Astrocyte (in vitro differentiated cells and primary cell): ENCODE data around the gene APLNR. TPM values are rescaled to one million over a fixed set of nuclear protein-coding genes. Genes with fewer than 3 reads are reported as not detected.

Experiments
- DNase-seq: peaks from one replicate; pipeline ENCODE4 v3.0.0-alpha.2; 2010; ENCODE audit warnings: low read depth
- FAIRE-seq: peaks from 2 replicates; lab custom pipeline; 2011; peaks lifted over from hg19 to GRCh38; lab: Jason Lieb, UNC
- H2AFZ ChIP-seq: 2 replicates; pipeline ENCODE4 v1.6.0; 2012; ENCODE audit warnings: low read depth, low read length, inconsistent platforms
- H3K27ac ChIP-seq: 2 replicates; pipeline ENCODE4 v1.5.1; 2011; ENCODE audit warnings: low read depth, low read length, inconsistent platforms
- H3K27me3 ChIP-seq: 2 replicates; pipeline ENCODE4 v1.6.0; 2011; ENCODE audit warnings: low read length, inconsistent platforms; ENCODE audit not compliant: insufficient read depth
- H3K36me3 ChIP-seq: 2 replicates; pipeline ENCODE4 v1.5.1; 2011; ENCODE audit warnings: low read length, inconsistent platforms; ENCODE audit not compliant: insufficient read depth
- H3K4me1 ChIP-seq: 2 replicates; pipeline ENCODE4 v1.5.1; 2011; ENCODE audit warnings: low read length, inconsistent platforms; ENCODE audit not compliant: insufficient read depth
- H3K4me2 ChIP-seq: 2 replicates; pipeline ENCODE4 v1.6.0; 2012; ENCODE audit warnings: low read length, inconsistent platforms
- H3K4me3 ChIP-seq: 2 replicates; pipeline ENCODE4 v1.5.1; 2011; ENCODE audit warnings: low read depth, mild to moderate bottlenecking, low read length, inconsistent platforms; ENCODE audit not compliant: insufficient read depth
- H3K79me2 ChIP-seq: 2 replicates; pipeline ENCODE4 v1.6.0; 2012; ENCODE audit warnings: mild to moderate bottlenecking, low read length, inconsistent platforms; ENCODE audit not compliant: insufficient read depth
- H3K9ac ChIP-seq: 2 replicates; pipeline ENCODE4 v1.6.0; 2012; ENCODE audit warnings: mild to moderate bottlenecking, low read length, inconsistent platforms
- H3K9me3 ChIP-seq: 2 replicates; pipeline ENCODE4 v1.5.1; 2012; ENCODE audit warnings: low read depth, mild to moderate bottlenecking, low read length, inconsistent platforms; ENCODE audit not compliant: insufficient read depth
- H4K20me1 ChIP-seq: 2 replicates; pipeline ENCODE4 v1.6.0; 2012; ENCODE audit warnings: low read length, inconsistent platforms; ENCODE audit not compliant: insufficient read depth
- H3K27ac Mint-ChIP-seq: one replicate; pipeline ENCODE4 v1.8.0; 2021; ENCODE audit warnings: mild to moderate bottlenecking, mixed read lengths; ENCODE audit not compliant: unreplicated experiment
- H3K27me3 Mint-ChIP-seq: one replicate; pipeline ENCODE4 v1.8.0; 2021; ENCODE audit warnings: low read depth, mixed read lengths; ENCODE audit not compliant: unreplicated experiment
- H3K36me3 Mint-ChIP-seq: one replicate; pipeline ENCODE4 v1.8.0; 2021; ENCODE audit warnings: low read depth, mixed read lengths; ENCODE audit not compliant: unreplicated experiment
- H3K4me1 Mint-ChIP-seq: one replicate; pipeline ENCODE4 v1.8.0; 2021; ENCODE audit warnings: low read depth, mixed read lengths; ENCODE audit not compliant: unreplicated experiment
- H3K4me3 Mint-ChIP-seq: one replicate; pipeline ENCODE4 v1.8.0; 2021; ENCODE audit warnings: mild to moderate bottlenecking, moderate library complexity, mixed read lengths; ENCODE audit not compliant: unreplicated experiment
- H3K9me3 Mint-ChIP-seq: one replicate; pipeline ENCODE4 v1.8.0; 2021; ENCODE audit warnings: mild to moderate bottlenecking, mixed read lengths; ENCODE audit not compliant: unreplicated experiment
- CTCF ChIP-seq: IDR thresholded peaks from 2 replicates; pipeline ENCODE4 v1.5.1; 2011; ENCODE audit warnings: low read depth, mild to moderate bottlenecking, inconsistent platforms, low read length, moderate library complexity; ENCODE audit not compliant: insufficient read depth
- EZH2 ChIP-seq: IDR thresholded peaks from 2 replicates; pipeline ENCODE4 v1.6.1; 2012; ENCODE audit warnings: mild to moderate bottlenecking, low read length, inconsistent platforms; ENCODE audit not compliant: insufficient read depth
- total RNA-seq: library from RNA; stranded (reverse); gene quantifications from 2 replicates; pipeline ENCODE4 v1.2.1, GENCODE V29; 2021

The APLNR gene
- total RNA-seq, 1 donor from 2014 or later, result not detected

- peaks cover 2% of the 10 kb centered on the region for H3K27me3 ChIP-seq
- no peaks in the 10 kb centered on the region for H3K9me3 ChIP-seq
- no peak overlapping the region for H3K4me3 ChIP-seq
- H3K4me3 Mint-ChIP-seq, result no peak overlapping the region
- peaks cover 29% of the 10 kb centered on the region for H3K27me3 Mint-ChIP-seq
- H2AFZ ChIP-seq, result no peak overlapping the region
- H3K9ac ChIP-seq, result no peak overlapping the region
- H3K9me3 Mint-ChIP-seq, result peaks cover 4% of the 10 kb centered on the region
- no peak overlapping the region for H3K27ac ChIP-seq
- no peaks in the 10 kb centered on the region for H3K4me1 Mint-ChIP-seq
- TF ChIP-seq EZH2, result no peak
- no peak for TF ChIP-seq CTCF
- no peak overlapping the region for H3K4me2 ChIP-seq
- DNase-seq (no peak), FAIRE-seq (no peak)
- H4K20me1 ChIP-seq, result no peaks in the 10 kb centered on the region
- no peaks in the 10 kb centered on the region for H3K79me2 ChIP-seq
- no peaks in the 10 kb centered on the region for H3K36me3 Mint-ChIP-seq
- H3K4me1 ChIP-seq, result no peaks in the 10 kb centered on the region
- H3K27ac Mint-ChIP-seq, result no peak overlapping the region
- H3K36me3 ChIP-seq, result no peaks in the 10 kb centered on the region
These were observed 45.5 kb downstream of the APLNR start for GRCh38 chr11:57191311-57192219.

GRCh38 chr11:57190548-57190947 lies 46.5 kb downstream of the APLNR start:
- DNase-seq, result no peak
- H3K9me3 ChIP-seq, result no peaks in the 10 kb centered on the region
- H3K4me2 ChIP-seq, result no peak overlapping the region
- H3K9ac ChIP-seq, result no peak overlapping the region
- no peaks in the 10 kb centered on the region for H3K79me2 ChIP-seq
- peaks cover 2% of the 10 kb centered on the region for H3K27me3 ChIP-seq
- TF ChIP-seq CTCF (no peak), EZH2 (no peak)
- H3K27ac Mint-ChIP-seq, result no peak overlapping the region
- H3K4me3 Mint-ChIP-seq, result no peak overlapping the region
- no peaks in the 10 kb centered on the region for H3K4me1 ChIP-seq
- no peak overlapping the region for H3K27ac ChIP-seq
- no peak overlapping the region for H2AFZ ChIP-seq
- FAIRE-seq, result no peak
- H3K36me3 ChIP-seq, result no peaks in the 10 kb centered on the region
- no peaks in the 10 kb centered on the region for H4K20me1 ChIP-seq
- peaks cover 4% of the 10 kb centered on the region for H3K9me3 Mint-ChIP-seq
- no peaks in the 10 kb centered on the region for H3K36me3 Mint-ChIP-seq
- H3K27me3 Mint-ChIP-seq, result peaks cover 33% of the 10 kb centered on the region
- no peaks in the 10 kb centered on the region for H3K4me1 Mint-ChIP-seq
- no peak overlapping the region for H3K4me3 ChIP-seq

Other genes starting within 250 kb of the APLNR start
- not detected in 2 replicates for gene OR5AK2, start 248.3 kb downstream of the APLNR start, total RNA-seq
- gene LRRC55, start 55.3 kb downstream of the APLNR start, total RNA-seq, result not detected in 2 replicates
- gene TNKS1BP1, start 87.7 kb upstream of the APLNR start, total RNA-seq, result 149 and 161 TPM in 2 replicates
- gene SSRP1, start 98.6 kb upstream of the APLNR start, total RNA-seq, result 76.9 and 79.5 TPM in 2 replicates
- gene P2RX3, start 101.1 kb upstream of the APLNR start, total RNA-seq, result not detected in 2 replicates
- not detected in 2 replicates for gene PRG3, start 143.9 kb upstream of the APLNR start, total RNA-seq
- not detected in 2 replicates for gene PRG2, start 153.4 kb upstream of the APLNR start, total RNA-seq
- gene SLC43A3, start 189.9 kb upstream of the APLNR start, total RNA-seq, result 13.3 and 16.4 TPM in 2 replicates
- gene RTN4RL2, start 223.3 kb upstream of the APLNR start, total RNA-seq, result 0.50 and 0.65 TPM in 2 replicates